Lung (tissue), 12 donors: Measurements from ENCODE around the gene ZNF229. TPM values are rescaled to one million over a fixed set of nuclear protein-coding genes. Genes with fewer than 3 reads are reported as not detected.
"Not testable (repeated sequence)": the region's sequence is repeated elsewhere in the genome, so short reads cannot be mapped to it uniquely, and the experiment has no call there.

ENCODE experiments used
- ATAC-seq: fragments of 200-7000 bp; cut with Tn5 transposase; one replicate; pipeline ENCODE4 v1.9.1; 2020; ENCODE audit warnings: moderate number of reproducible peaks; ENCODE audit not compliant: insufficient read depth, low FRiP score
- DNase-seq, 3 donors: peaks; one replicate each; pipeline ENCODE4 v3.0.0-alpha.2; 2013 to 2017
- H3K27ac ChIP-seq, 2 donors: one replicate each; pipeline ENCODE4 v1.5.1; 2013; ENCODE audit warnings: mild to moderate bottlenecking in 2 of 2, moderate library complexity in 2 of 2, control low read depth in 1 of 2, inconsistent platforms in 1 of 2, low read depth in 1 of 2, low read length in 1 of 2
- H3K27me3 ChIP-seq, 3 donors: one replicate each; pipeline ENCODE4 v1.5.1; 2013; ENCODE audit warnings: low read length in 2 of 3; ENCODE audit not compliant: control insufficient read depth in 3 of 3, insufficient read depth in 3 of 3
- H3K36me3 ChIP-seq, 4 donors: one replicate each; pipeline ENCODE4 v1.5.1; 2013; ENCODE audit warnings: low read length in 4 of 4, mild to moderate bottlenecking in 1 of 4, moderate library complexity in 1 of 4; ENCODE audit not compliant: control insufficient read depth in 4 of 4, insufficient read depth in 4 of 4
- H3K4me1 ChIP-seq, 5 donors: one replicate each; pipeline ENCODE4 v1.5.1; 2013; ENCODE audit warnings: low read length in 5 of 5, mild to moderate bottlenecking in 2 of 5, moderate library complexity in 1 of 5; ENCODE audit not compliant: control insufficient read depth in 5 of 5, insufficient read depth in 5 of 5
- H3K4me3 ChIP-seq: one replicate; pipeline ENCODE4 v1.5.1; 2013; ENCODE audit warnings: mild to moderate bottlenecking, control low read depth, moderate library complexity
- H3K9ac ChIP-seq, 2 donors: one replicate each; pipeline ENCODE4 v1.5.1; 2013; ENCODE audit warnings: low read length in 2 of 2, control low read depth in 1 of 2; ENCODE audit not compliant: insufficient read depth in 1 of 2
- H3K9me3 ChIP-seq, 4 donors: one replicate each; pipeline ENCODE4 v1.5.1; 2013; ENCODE audit warnings: low read length in 3 of 4, mild to moderate bottlenecking in 1 of 4, moderate library complexity in 1 of 4; ENCODE audit not compliant: control insufficient read depth in 4 of 4, insufficient read depth in 3 of 4
- CTCF ChIP-seq: IDR thresholded peaks from 2 replicates; pipeline ENCODE4 v1.5.1; 2012; ENCODE audit warnings: mild to moderate bottlenecking; ENCODE audit errors: control extremely low read depth, extremely low read depth
- WGBS, 2 donors: extraction: QIAGEN DNeasy Blood & Tissue Kit; methylation state at CpG; one replicate each; pipeline ENCODE4 v1.1.7; 2013; 5-methylcytosine and 5-hydroxymethylcytosine counted together
- polyA plus RNA-seq, 2 donors: library from polyadenylated mRNA; stranded (reverse); fragments of 200-250 nt; gene quantifications; one replicate each; pipeline ENCODE4 v1.2.1, GENCODE V29; 2013
- total RNA-seq, 2 donors: library from RNA; depleted of rRNA in 1 of 2; stranded (reverse); fragments of >200 nt in 1 of 2; gene quantifications; one replicate each; pipeline ENCODE4 v1.2.1, GENCODE V29; 2014 to 2021
- donor health status: control.
- donor health status: control.
- donor health status: Bipolar disorder and iron deficiency.
- donor health status: healthy.
- donor health status: DM: yes; HTN: yes; CAD: no.

ZNF229 gene
- total and polyA plus RNA-seq, 4 donors = 0.49 to 7.0 (median 2.4) TPM

GRCh38 chr19:44456016-44456415, 7.7 kb upstream of the ZNF229 start:
- H3K27me3 ChIP-seq, H3K4me3 ChIP-seq, DNase-seq, H3K36me3 ChIP-seq, ATAC-seq, H3K4me1 ChIP-seq, H3K27ac ChIP-seq, H3K9ac ChIP-seq: not testable (repeated sequence)
- 93% methylated on average over 7 of the region's 13 CpGs for WGBS, 2 donors
- peaks cover 0 to 48% (median 15%) of the 10 kb centered on the region in 4 donors for H3K9me3 ChIP-seq

GRCh38 chr19:44455100-44455499, 6.8 kb upstream of the ZNF229 start:
- peaks cover 0 to 50% (median 15%) of the 10 kb centered on the region in 4 donors for H3K9me3 ChIP-seq
- no peak for ATAC-seq

GRCh38 chr19:44452367-44452766, 4.1 kb upstream of the ZNF229 start:
- ATAC-seq (no peak), DNase-seq (no peak)
- Histone ChIP-seq H3K27ac (no peak overlapping the region), H3K9ac (no peak overlapping the region), H3K27me3 (no peaks in the 10 kb centered on the region), H3K4me1 (peaks cover 0 to 8% (median 3%) of the 10 kb centered on the region in 5 donors), H3K36me3 (peaks cover 0 to 2% (median 0%) of the 10 kb centered on the region in 4 donors), H3K4me3 (no peak overlapping the region), H3K9me3 (peaks cover under 1 to 48% (median 12%) of the 10 kb centered on the region in 4 donors)
- WGBS, 2 donors = 89 to 97% methylated on average over 4 of the region's 4 CpGs
- no peak for TF ChIP-seq CTCF

More at GRCh38 chr19:44455100-44455499, 6.8 kb upstream of the ZNF229 start:
- TF ChIP-seq CTCF = no peak
- 51 to 77% methylated on average over 4 of the region's 4 CpGs for WGBS, 2 donors
- Histone ChIP-seq H3K9ac (no peak overlapping the region), H3K27me3 (no peaks in the 10 kb centered on the region), H3K4me1 (no peaks in the 10 kb centered on the region), H3K36me3 (no peaks in the 10 kb centered on the region), H3K4me3 (no peak overlapping the region), H3K27ac (no peak overlapping the region)
- DNase-seq = no peak

GRCh38 chr19:44451687-44452086, 3.4 kb upstream of the ZNF229 start:
- Histone ChIP-seq H3K27ac (no peak overlapping the region), H3K4me3 (no peak overlapping the region), H3K4me1 (peaks cover 0 to 11% (median 3%) of the 10 kb centered on the region in 5 donors), H3K9ac (no peak overlapping the region), H3K9me3 (peaks cover 6 to 41% (median 10%) of the 10 kb centered on the region in 4 donors), H3K27me3 (no peaks in the 10 kb centered on the region), H3K36me3 (peaks cover 0 to 9% (median 3%) of the 10 kb centered on the region in 4 donors)
- WGBS, 2 donors = 92 to 93% methylated on average over 18 of the region's 18 CpGs
- DNase-seq = no peak
- no peak for TF ChIP-seq CTCF
- ATAC-seq = no peak
